ENCODE measurements around the gene FAM236B.
"Not testable (repeated sequence)": the region's sequence is repeated elsewhere in the genome, so short reads cannot be mapped to it uniquely, and the experiment has no call there.

GRCh38 chrX:72733636-72734035, 48.8 kb downstream of the FAM236B start:
- not testable (repeated sequence) for TF ChIP-seq CTCF, POLR2AphosphoS5, POLR2A, EP300 (IDR thresholded peaks at IDR 0.05)

Data from sigmoid colon (tissue), 4 donors.